ENCODE measurements around the gene GPR101.
"Not testable (repeated sequence)": the region's sequence is repeated elsewhere in the genome, so short reads cannot be mapped to it uniquely, and the experiment has no call there.

The GPR101 gene

DNA sequence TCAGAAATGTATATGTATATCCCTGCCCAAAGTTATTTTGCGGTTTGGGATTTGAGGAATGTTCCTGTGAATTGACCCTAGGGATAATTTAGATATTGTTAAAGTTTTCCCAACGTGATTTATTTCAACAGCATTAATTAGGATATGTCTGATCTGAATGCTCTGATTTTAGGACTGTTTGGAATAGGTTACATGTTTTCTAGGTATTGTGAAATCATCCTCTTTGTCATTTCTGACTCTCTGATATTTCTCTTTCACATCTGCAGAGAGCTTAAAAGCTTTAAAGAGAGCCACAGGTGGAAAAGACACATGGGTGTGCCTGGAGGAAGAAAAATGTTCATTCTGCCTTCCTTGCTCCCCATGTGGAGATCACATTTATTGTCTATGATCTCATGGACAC lies 5.1 kb downstream of the GPR101 start:
- Histone ChIP-seq H3K79me2 (ENCODE audit: control insufficient read depth, low read length) (no peaks in the 10 kb centered on the region), H3K4me3 (ENCODE audit: low read length) (no peak overlapping the region), H3F3A (ENCODE audit: control insufficient read depth, insufficient read depth) (no peaks in the 10 kb centered on the region), H4K20me1 (ENCODE audit: control insufficient read depth, insufficient read depth, low read depth, low read length) (no peaks in the 10 kb centered on the region), H3K4me2 (ENCODE audit: low read length) (no peak overlapping the region), H3K27me3 (ENCODE audit: control insufficient read depth, low read length) (peaks cover 17% of the 10 kb centered on the region), H3K36me3 (ENCODE audit: control insufficient read depth, low read length) (no peaks in the 10 kb centered on the region), H3K27ac (ENCODE audit: low read depth, low read length) (no peak overlapping the region), H3K4me1 (ENCODE audit: control insufficient read depth, low read length) (no peaks in the 10 kb centered on the region), H3K9me3 (ENCODE audit: control insufficient read depth, insufficient read depth, low read length) (no peaks in the 10 kb centered on the region), H3K9me2 (replicated peaks; ENCODE audit: control insufficient read depth, low read length) (no peaks in the 10 kb centered on the region)
- TF ChIP-seq, protein P1, sequence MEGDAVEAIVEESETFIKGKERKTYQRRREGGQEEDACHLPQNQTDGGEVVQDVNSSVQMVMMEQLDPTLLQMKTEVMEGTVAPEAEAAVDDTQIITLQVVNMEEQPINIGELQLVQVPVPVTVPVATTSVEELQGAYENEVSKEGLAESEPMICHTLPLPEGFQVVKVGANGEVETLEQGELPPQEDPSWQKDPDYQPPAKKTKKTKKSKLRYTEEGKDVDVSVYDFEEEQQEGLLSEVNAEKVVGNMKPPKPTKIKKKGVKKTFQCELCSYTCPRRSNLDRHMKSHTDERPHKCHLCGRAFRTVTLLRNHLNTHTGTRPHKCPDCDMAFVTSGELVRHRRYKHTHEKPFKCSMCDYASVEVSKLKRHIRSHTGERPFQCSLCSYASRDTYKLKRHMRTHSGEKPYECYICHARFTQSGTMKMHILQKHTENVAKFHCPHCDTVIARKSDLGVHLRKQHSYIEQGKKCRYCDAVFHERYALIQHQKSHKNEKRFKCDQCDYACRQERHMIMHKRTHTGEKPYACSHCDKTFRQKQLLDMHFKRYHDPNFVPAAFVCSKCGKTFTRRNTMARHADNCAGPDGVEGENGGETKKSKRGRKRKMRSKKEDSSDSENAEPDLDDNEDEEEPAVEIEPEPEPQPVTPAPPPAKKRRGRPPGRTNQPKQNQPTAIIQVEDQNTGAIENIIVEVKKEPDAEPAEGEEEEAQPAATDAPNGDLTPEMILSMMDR (IDR thresholded peaks at IDR 0.05; ENCODE audit: low read depth, low read length, poor library complexity, severe bottlenecking) = no peak

DNA sequence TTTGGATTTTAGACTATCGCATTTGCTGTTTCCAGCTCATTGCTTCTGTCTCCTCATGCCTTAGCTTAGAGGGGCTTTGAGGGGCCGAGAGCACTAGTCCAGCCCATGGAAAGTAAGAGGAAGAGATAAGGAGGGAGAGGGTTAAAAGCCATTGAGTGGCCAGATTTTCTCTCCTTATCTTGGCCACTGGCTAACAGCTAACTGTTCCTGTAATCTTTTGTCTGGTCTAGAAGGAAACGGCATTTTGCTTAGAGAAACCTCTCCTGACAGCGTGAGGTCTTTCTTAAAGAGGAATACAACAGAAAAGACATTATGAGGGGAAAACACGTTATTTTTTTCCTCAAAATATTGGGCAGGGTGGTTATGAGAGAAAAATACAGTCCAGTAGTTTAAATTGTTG lies 7.9 kb downstream of the GPR101 start:
- Histone ChIP-seq H3K4me2 (ENCODE audit: low read length) (no peak overlapping the region), H3K9me3 (ENCODE audit: control insufficient read depth, insufficient read depth, low read length) (no peaks in the 10 kb centered on the region), H4K20me1 (ENCODE audit: control insufficient read depth, insufficient read depth, low read depth, low read length) (no peaks in the 10 kb centered on the region), H3K36me3 (ENCODE audit: control insufficient read depth, low read length) (no peaks in the 10 kb centered on the region), H3K27ac (ENCODE audit: low read depth, low read length) (no peak overlapping the region), H3K4me1 (ENCODE audit: control insufficient read depth, low read length) (no peaks in the 10 kb centered on the region), H3K27me3 (ENCODE audit: control insufficient read depth, low read length) (peaks cover 6% of the 10 kb centered on the region; the same call in 1 of the 2 replicates), H3K9me2 (replicated peaks; ENCODE audit: control insufficient read depth, low read length) (no peaks in the 10 kb centered on the region), H3K79me2 (ENCODE audit: control insufficient read depth, low read length) (no peaks in the 10 kb centered on the region), H3F3A (ENCODE audit: control insufficient read depth, insufficient read depth) (no peaks in the 10 kb centered on the region), H3K4me3 (ENCODE audit: low read length) (no peak overlapping the region)
- TF ChIP-seq, protein P1 (IDR thresholded peaks at IDR 0.05; ENCODE audit: low read depth, low read length, poor library complexity, severe bottlenecking) = no peak
- no peak for TF ChIP-seq EZH2phosphoT487 (IDR thresholded peaks at IDR 0.05; ENCODE audit: borderline replicate concordance, low read length)

DNA sequence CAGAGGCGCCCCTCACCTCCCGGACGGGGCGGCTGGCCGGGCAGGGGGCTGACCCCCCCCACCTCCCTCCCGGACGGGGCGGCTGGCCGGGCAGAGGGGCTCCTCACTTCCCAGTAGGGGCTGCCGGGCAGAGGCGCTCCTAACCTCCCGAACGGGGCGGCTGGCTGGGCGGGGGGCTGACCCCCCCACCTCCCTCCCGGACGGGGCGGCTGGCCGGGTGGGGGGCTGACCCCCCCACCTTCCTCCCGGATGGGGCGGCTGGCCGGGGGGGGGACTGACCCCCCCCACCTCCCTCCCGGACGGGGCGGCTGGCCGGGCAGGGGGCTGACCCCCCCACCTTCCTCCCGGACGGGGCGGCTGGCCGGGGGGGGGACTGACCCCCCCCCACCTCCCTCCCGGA lies 33.6 kb downstream of the GPR101 start:
- H3K79me2 ChIP-seq (ENCODE audit: control insufficient read depth, low read length); H3K36me3 ChIP-seq (ENCODE audit: control insufficient read depth, low read length); H3K4me3 ChIP-seq (ENCODE audit: low read length); H3K27me3 ChIP-seq (ENCODE audit: control insufficient read depth, low read length); H3K4me2 ChIP-seq (ENCODE audit: low read length); H3K9me3 ChIP-seq (ENCODE audit: control insufficient read depth, insufficient read depth, low read length); H3F3A ChIP-seq (ENCODE audit: control insufficient read depth, insufficient read depth); H4K20me1 ChIP-seq (ENCODE audit: control insufficient read depth, insufficient read depth, low read depth, low read length); H3K4me1 ChIP-seq (ENCODE audit: control insufficient read depth, low read length); H3K27ac ChIP-seq (ENCODE audit: low read depth, low read length); H3K9me2 ChIP-seq (replicated peaks; ENCODE audit: control insufficient read depth, low read length): not testable (repeated sequence)

DNA sequence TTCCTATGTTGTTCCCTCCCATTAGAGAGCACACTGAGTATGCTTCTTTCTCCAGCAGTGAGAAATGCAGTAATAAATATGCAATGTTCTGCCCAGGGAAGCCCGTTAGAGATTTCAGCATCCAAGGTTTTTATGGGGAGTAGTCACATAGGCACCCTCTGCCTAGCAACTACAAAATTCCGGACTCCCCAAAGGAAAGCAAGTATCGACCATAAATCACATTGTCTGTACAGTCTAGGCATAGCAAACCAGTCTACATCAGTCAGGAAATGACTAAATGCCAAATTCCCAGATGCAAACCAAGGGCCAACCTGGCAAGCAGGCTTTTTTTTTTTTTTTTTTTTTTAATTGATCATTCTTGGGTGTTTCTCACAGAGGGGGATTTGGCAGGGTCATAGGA lies 34.8 kb downstream of the GPR101 start:
- Histone ChIP-seq H3K4me2 (ENCODE audit: low read length) (no peak overlapping the region), H3K27me3 (ENCODE audit: control insufficient read depth, low read length) (no peaks in the 10 kb centered on the region), H3K4me3 (ENCODE audit: low read length) (no peak overlapping the region), H3K9me2 (replicated peaks; ENCODE audit: control insufficient read depth, low read length) (no peaks in the 10 kb centered on the region), H3F3A (ENCODE audit: control insufficient read depth, insufficient read depth) (no peaks in the 10 kb centered on the region), H3K9me3 (ENCODE audit: control insufficient read depth, insufficient read depth, low read length) (no peaks in the 10 kb centered on the region), H3K36me3 (ENCODE audit: control insufficient read depth, low read length) (no peaks in the 10 kb centered on the region), H3K4me1 (ENCODE audit: control insufficient read depth, low read length) (no peaks in the 10 kb centered on the region), H3K79me2 (ENCODE audit: control insufficient read depth, low read length) (no peaks in the 10 kb centered on the region), H4K20me1 (ENCODE audit: control insufficient read depth, insufficient read depth, low read depth, low read length) (no peaks in the 10 kb centered on the region), H3K27ac (ENCODE audit: low read depth, low read length) (no peak overlapping the region)
- TF ChIP-seq, protein P1 (IDR thresholded peaks at IDR 0.05; ENCODE audit: low read depth, low read length, poor library complexity, severe bottlenecking) = no peak
- no peak for TF ChIP-seq EZH2phosphoT487 (IDR thresholded peaks at IDR 0.05; ENCODE audit: borderline replicate concordance, low read length)

Data from DOHH2 (cell line).